RKO (cell line): ENCODE data around the gene PRDM11.

Experiments
- DNase-seq: peaks from one replicate; pipeline ENCODE4 v3.0.0-alpha.2; 2016; ENCODE audit warnings: low spot score

The PRDM11 gene

DNA sequence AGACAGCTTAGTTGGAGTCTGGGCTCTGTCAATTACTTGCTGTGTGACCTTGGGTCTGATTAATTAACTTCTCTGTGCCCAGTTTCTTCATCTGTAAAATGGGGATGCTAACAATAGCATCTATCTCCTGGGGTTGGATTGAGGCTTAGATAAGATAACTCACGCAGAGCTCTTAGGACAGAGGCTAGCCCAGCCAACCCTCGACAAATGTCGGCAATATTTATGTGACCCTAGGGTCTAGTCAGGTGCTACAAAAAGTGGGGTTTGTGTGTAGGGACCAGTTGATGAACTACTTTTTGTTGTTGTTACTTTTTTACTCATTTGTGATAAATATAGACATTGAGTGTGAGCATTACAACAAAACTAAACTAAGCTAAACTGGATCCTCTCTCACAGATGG, 117.3 kb downstream of the PRDM11 start:
- DNase-seq: no peak

DNA sequence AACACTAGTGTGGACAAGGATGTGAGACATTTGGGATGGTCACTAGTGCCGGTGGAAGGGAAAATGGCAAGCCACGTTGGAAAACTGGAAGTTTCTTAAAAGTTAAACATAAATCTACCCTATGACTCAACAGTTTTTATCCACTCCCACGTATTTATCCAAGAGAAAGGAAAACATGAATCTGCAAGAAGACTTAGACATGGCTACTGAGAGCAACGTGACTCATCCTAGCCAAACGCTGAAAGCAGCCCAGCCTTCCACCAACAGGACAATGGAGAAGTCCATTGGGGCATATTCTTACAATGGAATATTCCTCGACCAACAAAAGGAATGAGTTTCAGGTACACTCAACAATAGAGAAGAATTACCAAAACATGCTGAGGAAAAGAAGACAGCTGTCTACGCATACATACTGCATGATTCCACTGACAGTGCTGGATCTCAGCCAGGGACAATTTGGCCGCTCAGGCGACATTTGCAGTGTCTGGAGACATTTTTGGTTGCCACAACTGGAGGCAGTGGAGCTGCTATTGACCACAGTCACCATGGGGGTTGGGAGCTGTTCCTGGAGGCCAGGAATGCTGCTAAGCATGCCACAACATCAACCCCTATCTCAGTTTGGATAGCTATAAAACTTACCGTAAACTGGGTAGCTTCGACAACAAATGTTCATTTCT, 118.5 kb downstream of the PRDM11 start:
- DNase-seq: peak; percentile 58

DNA sequence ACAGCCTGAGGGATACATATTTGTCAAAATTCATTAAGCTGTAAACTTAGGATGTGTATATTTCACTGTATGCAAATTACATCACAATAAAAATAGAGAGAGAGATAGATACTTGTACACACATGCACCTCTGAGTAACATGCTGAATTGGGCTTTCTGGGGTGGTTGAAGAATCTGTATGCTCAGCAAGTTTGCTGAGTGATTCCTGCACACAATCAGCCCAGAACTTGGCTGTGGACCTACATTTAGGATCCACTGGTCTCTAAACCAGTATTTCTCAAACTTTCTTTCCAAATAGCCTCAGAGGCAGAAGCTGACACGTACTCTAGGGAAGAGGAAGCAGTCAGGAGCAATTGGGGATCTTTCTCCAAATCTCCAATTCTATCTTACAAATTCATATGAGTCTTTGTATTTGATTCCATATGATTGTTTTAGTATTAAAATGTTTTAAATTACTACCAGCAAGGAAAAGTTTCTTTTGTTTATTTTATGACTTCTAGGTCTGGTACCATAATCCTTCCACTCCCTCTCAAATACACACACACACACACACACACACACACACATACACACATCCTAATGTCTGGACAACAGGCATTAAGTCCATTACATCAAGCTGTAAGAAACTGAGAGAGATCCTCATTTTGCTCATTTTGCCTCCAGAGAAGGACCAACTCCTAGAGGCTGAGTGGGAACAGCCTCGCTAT, 119.7 kb downstream of the PRDM11 start:
- no peak for DNase-seq

DNA sequence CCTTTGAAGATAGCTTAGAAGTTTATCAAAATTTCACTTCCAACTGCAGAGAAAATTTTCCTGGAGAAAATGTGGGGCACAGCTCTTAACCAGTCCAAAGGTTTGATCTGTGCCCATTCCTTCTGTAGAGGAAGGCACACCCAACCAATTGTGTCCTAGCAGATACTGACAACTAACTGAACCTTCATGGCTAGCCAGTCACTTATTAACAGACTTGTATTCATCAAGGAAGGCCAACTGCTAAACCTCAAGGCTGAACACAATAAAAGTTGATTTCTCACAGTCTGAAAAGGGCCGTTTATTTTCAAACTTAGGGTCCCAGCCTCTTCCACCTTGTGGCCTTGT, 120.2 kb downstream of the PRDM11 start:
- DNase-seq: no peak

DNA sequence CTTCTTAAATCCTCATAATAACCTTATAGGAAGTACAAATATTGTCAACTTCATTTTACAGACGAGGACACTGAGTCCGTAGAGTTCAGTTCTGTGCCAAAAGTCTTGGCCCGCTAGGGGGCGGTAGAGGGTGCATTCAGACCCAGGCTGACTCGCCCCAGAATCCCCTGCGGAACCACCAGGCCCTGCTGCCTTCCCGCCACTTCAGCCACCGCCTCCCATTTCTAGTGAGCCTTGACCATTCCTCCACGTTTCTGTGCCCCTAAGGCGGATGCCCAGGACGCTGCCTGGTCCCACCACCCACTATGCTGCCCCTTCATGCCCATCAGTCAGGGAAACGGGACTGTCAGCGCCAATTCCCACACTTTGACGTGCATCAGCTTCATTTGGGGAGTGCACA, 120.6 kb downstream of the PRDM11 start:
- no peak for DNase-seq

DNA sequence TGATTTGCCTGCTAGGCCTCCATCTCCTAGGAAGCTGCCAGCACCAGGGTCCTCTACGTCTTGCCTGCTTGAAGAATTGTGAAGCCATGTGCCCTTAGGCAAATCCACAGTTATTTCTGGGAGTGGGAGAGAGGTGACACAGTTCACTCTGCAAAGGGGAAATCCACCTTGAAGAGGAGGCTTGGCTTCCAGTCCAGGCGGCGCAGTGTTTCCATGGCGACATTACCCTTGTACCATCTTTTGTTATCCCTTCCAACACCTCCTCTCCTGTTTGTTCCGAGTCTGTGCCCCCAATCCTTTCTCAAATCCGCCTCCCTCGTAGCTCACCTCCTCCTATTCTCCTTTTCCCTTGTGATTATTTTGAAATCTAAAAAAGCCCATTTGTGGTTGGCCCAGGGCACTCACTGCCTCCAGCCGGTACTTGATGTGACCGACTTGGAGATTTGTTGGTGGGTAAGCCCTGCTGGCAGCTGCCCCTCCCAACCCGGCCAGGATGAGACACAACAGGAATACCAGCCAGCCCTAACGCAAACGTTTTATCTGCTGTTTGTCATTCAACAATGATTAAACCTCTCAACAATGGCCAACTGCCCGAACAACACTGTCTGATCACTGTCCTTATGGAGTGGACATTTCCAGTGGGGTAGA, 121.3 kb downstream of the PRDM11 start:
- no peak for DNase-seq

DNA sequence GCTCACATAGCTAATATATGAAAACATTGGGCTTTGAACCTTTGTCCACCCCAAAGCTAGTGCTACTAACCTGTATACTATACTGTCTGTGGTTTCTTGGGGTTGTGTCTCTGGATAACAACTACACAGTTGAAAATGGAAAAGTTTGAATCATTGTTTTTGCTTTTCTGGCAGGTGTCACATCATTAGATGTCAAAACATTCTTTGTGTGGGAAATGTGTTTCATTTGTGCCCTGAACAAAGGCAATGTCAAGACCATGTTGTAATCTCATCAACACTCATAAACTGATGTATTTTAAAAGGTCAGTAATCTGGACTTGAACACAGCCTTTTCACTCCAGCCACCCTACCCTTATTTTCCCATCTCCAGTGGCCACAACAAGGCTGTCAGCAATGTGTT, 123.2 kb downstream of the PRDM11 start:
- DNase-seq: no peak

DNA sequence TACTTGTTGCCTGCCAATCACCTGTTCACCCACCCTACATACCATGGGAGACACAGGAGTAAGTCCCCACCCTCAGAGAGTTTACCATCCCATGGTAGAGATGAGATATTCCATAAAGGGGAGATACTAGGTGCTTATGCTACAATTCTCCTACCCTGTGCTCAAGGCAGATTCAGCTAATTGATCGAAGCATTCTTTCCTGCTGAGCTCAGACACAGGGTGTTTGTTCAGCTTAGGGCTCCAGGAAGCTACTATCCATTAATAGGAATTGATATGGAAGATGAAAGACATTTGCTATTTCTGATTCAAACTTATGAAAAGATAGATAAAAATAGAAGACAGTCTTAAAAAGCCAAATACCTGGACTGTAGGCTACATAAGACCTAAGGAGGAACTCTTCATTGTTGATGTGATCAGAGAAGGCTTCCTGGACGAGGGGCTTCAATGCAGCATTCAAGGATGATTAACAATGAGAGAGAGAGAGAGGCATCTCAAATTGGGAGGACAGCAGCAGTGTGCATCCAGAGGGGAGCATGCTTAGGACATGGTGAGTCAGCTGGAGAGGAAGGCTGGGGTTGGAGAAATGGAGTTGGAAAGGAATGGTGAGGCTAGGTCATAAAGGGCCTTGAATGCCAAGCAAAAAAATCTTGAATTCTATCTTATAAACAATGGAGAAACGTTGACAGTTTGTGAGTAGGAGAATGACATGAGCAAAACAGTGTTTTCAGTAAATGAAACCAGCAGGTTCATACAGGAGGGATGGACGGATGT, 124.7 kb downstream of the PRDM11 start:
- DNase-seq: no peak

DNA sequence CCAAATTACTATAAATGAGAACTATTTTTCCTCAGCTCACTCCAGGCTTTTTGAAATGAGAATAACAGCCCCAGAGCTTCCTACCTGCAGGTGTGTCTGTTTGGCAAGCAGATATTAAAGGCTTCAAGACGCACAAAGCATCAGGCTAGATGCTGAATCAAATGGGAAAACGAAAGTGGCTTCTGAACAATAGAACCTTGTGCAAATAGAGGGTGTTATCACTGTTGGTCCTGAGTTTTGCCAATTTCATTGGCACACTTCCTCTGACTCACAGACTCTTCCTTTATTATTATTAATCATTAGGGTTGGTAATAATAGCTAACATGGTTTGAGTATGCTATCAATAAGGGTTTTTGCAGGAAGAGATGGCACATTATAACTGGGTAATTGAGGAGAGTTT, 126.3 kb downstream of the PRDM11 start:
- DNase-seq: no peak

DNA sequence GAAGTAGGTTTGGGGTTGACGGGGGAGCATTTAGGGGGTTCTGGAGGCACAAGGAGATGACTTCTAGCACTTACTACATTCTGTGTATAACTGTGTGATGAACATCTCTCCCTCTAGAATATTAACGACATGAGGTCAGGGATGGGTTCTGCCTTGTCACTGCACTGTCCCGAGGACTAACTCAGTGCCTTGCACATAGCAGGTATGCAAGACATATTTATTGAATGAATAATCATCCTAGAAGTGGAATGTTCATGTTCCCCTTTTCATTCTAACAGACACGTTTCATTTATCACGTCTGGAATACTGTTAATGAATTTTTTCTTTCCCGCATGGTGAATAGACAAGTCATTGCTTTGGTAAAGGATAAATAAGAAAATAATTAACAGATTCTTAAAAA, 127.1 kb downstream of the PRDM11 start:
- DNase-seq: no peak

DNA sequence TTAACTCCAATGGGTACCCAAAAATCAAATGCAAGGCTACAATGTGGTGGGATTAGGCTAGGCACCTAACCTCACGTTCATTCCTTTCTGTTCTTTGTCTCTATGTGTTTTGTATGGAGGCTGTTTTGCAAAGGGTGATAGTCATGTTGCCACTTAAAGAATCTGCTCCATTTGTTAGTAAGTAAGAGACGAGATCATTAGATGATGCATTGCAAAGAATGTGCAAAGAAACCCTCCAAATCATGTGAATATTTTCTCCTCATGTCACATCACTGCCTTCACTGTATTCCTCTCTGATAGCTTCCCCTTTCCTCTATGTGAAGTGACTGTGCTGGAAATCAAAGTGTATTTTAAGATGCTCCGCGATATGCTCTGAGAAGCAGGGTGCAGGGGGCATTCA, 127.8 kb downstream of the PRDM11 start:
- DNase-seq: no peak

DNA sequence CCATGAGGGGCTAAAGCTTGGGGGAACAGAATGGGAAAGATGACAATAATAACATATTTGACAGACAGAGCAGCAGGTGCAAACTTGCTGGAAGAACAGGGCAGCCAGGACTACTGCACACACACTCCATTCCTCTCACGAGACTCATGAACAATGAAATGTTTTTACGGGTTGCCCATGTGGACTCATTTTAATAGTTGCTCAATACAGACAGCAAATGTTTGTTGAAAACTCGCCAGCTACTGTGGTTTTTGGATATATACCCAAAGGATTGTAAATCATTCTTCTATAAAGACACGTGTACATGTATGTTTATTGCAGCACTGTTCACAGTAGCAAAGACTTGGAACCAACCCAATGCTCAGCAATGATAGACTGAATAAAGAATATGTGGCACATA, 129.4 kb downstream of the PRDM11 start:
- DNase-seq: no peak

DNA sequence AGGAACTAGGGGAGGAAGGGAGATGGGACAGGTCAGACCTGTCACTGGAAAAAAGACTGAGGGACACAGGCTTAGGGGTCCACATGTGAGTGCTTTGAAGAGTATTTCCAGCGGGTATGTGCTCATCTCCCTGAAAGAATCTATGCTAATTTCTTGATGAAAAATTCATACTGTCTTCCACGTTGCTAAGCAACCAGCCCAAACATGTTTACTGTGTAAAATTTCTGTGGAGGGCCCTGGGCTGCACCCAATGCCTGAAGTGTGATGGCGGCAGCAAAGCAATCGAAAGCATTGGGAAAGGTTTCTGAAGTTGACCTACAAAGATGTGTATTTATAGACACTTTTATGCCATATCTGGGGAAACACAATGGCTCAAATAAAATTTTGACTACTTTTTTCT, 132.3 kb downstream of the PRDM11 start:
- no peak for DNase-seq

DNA sequence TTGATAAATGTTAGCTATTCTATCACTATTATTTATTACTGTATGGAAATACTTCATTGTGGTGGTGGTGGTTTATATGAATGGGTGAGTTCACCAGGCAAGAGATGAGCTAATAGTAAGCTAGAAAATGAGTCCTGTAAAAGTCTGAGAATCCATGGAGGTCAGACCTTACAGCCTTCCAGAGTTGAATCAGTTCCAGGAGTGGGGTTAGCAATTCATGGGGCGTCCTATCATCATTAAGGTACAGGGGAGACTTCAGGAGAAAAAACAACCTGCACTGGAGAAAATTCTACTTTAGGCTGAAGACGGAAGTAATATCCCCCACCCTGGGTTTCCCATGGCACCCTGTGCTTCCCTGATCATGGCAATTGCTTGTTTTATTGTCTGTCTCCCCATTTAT, 133.2 kb downstream of the PRDM11 start:
- no peak for DNase-seq

DNA sequence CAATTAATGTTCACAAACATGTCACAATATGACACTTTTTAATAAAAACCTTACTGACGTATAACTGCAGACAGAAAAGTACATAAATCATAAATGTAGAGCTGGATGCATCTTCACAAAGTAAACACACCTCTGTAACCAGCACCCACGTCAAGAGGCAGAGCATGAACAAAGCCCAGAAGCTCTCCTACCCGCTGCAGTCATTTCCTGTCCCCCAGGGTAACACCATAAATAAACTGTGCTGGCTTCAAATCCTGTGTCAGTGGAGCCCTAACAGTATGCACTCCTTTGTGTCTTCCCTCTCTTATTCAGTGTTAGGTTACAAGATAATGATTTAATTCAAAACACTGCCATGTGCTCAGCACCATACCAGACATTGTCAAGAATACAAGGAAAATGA, 134.0 kb downstream of the PRDM11 start:
- DNase-seq: no peak

DNA sequence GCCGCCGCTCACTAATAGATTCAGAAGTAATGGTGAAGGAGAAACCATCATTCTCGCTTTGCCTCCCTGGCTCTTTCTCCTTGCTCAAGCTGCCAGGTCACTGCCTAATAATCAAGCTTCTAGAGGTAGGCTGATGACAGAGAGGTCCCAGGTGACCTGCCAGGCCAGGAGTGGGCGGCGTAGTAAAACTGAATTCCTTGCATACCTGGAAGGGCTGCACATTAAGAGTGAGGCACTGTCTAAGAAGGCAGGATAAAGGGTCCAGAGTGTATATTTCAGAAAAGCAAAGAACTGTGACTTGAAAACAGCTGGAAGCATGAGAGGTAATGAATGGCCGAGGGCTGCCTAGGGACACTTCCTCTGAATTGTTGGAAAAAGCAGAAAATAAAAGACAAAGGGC, 135.6 kb downstream of the PRDM11 start:
- DNase-seq: no peak
